ENCODE data around the gene KLHL29. TPM values are rescaled to one million over a fixed set of nuclear protein-coding genes. Genes with fewer than 3 reads are reported as not detected.

KLHL29 gene
- total and polyA plus RNA-seq, 10 of the 15 experiments (the other 5 are each of a cell fraction or from before 2014, with no cell fraction given) = 1.4 to 19.5 (median 6.1) TPM

DNA sequence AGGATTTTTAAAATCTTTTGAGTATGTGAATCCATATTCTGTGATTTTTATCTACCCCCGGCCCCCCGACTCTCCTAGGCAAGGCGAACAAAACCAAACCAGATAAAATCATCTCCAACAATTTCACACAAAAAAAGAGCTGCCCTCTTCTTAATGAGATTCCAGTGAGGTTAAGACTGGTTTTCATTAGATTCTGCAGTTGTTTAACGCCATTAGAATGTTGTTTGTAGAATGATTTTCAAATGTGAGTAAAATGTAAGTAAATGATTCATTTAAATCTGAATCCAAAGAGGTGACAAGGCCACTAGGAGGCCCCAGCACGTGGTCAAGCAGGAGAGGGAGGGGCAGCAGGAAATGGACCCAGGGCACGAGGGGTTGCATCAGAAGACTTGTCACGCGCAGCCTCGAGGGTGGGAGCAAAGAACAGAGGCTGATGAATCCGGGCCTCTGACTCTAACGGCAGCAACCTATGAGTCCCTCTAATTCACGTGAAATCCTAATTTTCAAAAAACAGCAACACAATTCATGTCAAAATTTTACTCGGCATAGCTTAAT is 24.3 kb upstream of the KLHL29 start:
- Histone ChIP-seq H4K20me1 (ENCODE audit: control insufficient read depth, insufficient read depth) (no peaks in the 10 kb centered on the region), H3K36me3 (ENCODE audit: control insufficient read depth in 2 of 2, insufficient read depth in 2 of 2, low read length in 1 of 2) (no peaks in the 10 kb centered on the region), H3K4me3 (no peak overlapping the region), H3K4me2 (ENCODE audit: control insufficient read depth, insufficient read depth) (no peak overlapping the region), H3K79me2 (ENCODE audit: control insufficient read depth, insufficient read depth, low read length) (no peaks in the 10 kb centered on the region), H3K4me1 (ENCODE audit: control insufficient read depth, insufficient read depth, low read length) (peaks cover 4% of the 10 kb centered on the region), H2AFZ (ENCODE audit: control insufficient read depth, low read depth, low read length) (no peak overlapping the region), H3K9me3 (replicated peaks; ENCODE audit: control insufficient read depth, insufficient read depth, low read length) (no peaks in the 10 kb centered on the region), H3K27ac (ENCODE audit: control insufficient read depth, insufficient read depth) (no peak overlapping the region), H3K27me3 (replicated peaks in 1 of 2; ENCODE audit: control insufficient read depth in 2 of 2, insufficient read depth in 2 of 2, low read length in 1 of 2) (no peaks in the 10 kb centered on the region), H3K9ac (ENCODE audit: control insufficient read depth, insufficient read depth, low read length) (no peak overlapping the region)
- 51% methylated on average over 13 of the region's 13 CpGs for WGBS (ENCODE audit: insufficient coverage, insufficient replicate concordance, low lambda C conversion rate, missing lambda C conversion rate)
- no TSS peak for BruUV-seq (replicated peaks)
- ChIA-PET CTCF (interaction anchor here (0.6 to 1.2 kb wide), 2 partner anchors 10 to 46 kb away, joined by 3 read pairs; no protein-coding TSS in a partner anchor), RAD21 (ENCODE audit: unreplicated experiment) (no interaction called here), SMC1A (ENCODE audit: uncharacterized antibody, unreplicated experiment) (no interaction called here), POLR2A (no interaction called here)
- intact Hi-C loops (cut with micrococcal nuclease; ENCODE audit: unreplicated experiment) = no loop called here
- no peak for ATAC-seq
- TF ChIP-seq SUPT20H (IDR thresholded peaks at IDR 0.05; ENCODE audit: borderline replicate concordance, control insufficient read depth, low read depth, low read length) (no peak), ZZZ3 (IDR thresholded peaks at IDR 0.05; ENCODE audit: control insufficient read depth, insufficient read length, low read depth) (no peak), NFIC (IDR thresholded peaks at IDR 0.05; ENCODE audit: low read depth, low read length) (no peak), NR2F1 (conservative IDR thresholded peaks at IDR 0.05) (no peak), IRF4 (IDR thresholded peaks at IDR 0.05; ENCODE audit: low read depth, low read length) (no peak), PAX5 (IDR thresholded peaks at IDR 0.05; ENCODE audit: borderline replicate concordance, low read depth, low read length) (no peak), POLR2A (IDR thresholded peaks at IDR 0.05; ENCODE audit: low read depth, low read length) (no peak)
- TF ChIP-seq, protein P1, sequence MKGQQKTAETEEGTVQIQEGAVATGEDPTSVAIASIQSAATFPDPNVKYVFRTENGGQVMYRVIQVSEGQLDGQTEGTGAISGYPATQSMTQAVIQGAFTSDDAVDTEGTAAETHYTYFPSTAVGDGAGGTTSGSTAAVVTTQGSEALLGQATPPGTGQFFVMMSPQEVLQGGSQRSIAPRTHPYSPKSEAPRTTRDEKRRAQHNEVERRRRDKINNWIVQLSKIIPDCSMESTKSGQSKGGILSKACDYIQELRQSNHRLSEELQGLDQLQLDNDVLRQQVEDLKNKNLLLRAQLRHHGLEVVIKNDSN (IDR thresholded peaks at IDR 0.05; ENCODE audit: borderline replicate concordance, extremely low read length, insufficient read depth, low read depth, low read length) = no peak
- TF ChIP-seq, protein P2, sequence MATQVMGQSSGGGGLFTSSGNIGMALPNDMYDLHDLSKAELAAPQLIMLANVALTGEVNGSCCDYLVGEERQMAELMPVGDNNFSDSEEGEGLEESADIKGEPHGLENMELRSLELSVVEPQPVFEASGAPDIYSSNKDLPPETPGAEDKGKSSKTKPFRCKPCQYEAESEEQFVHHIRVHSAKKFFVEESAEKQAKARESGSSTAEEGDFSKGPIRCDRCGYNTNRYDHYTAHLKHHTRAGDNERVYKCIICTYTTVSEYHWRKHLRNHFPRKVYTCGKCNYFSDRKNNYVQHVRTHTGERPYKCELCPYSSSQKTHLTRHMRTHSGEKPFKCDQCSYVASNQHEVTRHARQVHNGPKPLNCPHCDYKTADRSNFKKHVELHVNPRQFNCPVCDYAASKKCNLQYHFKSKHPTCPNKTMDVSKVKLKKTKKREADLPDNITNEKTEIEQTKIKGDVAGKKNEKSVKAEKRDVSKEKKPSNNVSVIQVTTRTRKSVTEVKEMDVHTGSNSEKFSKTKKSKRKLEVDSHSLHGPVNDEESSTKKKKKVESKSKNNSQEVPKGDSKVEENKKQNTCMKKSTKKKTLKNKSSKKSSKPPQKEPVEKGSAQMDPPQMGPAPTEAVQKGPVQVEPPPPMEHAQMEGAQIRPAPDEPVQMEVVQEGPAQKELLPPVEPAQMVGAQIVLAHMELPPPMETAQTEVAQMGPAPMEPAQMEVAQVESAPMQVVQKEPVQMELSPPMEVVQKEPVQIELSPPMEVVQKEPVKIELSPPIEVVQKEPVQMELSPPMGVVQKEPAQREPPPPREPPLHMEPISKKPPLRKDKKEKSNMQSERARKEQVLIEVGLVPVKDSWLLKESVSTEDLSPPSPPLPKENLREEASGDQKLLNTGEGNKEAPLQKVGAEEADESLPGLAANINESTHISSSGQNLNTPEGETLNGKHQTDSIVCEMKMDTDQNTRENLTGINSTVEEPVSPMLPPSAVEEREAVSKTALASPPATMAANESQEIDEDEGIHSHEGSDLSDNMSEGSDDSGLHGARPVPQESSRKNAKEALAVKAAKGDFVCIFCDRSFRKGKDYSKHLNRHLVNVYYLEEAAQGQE (IDR thresholded peaks at IDR 0.05; ENCODE audit: low read depth, low read length) = no peak
- no peak for DNase-seq (ENCODE audit: low read depth, low spot score)
- no peak for FAIRE-seq
- in situ Hi-C loops (cut with MboI) = no loop called here
